GM10266 (cell line): ENCODE data around the gene PTPRH.

Experiments
- DNase-seq: peaks from one replicate; pipeline ENCODE4 v3.0.0; 2012; ENCODE audit errors: extremely low spot score
- TF ChIP-seq, protein P1 (sequence below): IDR thresholded peaks from 2 replicates; pipeline ENCODE4 v1.5.1; 2012; ENCODE audit warnings: mild to moderate bottlenecking, low read depth; ENCODE audit not compliant: control insufficient read depth, insufficient read depth; ENCODE audit errors: missing control alignments

PTPRH gene

DNA sequence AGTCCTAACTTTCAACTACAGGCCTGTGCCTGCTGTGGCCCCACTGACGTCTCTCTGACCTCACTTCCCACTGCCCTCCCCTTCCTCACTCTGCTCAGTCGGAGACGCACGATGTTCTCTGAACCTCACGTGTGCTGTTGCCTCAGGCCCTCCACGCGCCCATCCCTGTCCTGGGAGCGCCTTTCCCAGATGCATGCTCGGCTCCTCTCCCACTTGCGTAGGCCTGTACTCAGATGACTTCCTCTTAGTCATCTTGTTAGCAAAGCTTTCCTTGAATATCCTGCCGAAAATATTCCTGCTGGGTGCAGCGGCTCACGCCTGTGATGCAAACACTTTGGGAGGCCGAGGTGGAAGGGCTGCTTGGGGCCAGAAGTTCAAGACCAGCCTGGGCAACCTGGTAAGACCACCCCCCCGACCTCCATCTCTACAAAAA lies 19.9 kb downstream of the PTPRH start:
- TF ChIP-seq, protein P1, sequence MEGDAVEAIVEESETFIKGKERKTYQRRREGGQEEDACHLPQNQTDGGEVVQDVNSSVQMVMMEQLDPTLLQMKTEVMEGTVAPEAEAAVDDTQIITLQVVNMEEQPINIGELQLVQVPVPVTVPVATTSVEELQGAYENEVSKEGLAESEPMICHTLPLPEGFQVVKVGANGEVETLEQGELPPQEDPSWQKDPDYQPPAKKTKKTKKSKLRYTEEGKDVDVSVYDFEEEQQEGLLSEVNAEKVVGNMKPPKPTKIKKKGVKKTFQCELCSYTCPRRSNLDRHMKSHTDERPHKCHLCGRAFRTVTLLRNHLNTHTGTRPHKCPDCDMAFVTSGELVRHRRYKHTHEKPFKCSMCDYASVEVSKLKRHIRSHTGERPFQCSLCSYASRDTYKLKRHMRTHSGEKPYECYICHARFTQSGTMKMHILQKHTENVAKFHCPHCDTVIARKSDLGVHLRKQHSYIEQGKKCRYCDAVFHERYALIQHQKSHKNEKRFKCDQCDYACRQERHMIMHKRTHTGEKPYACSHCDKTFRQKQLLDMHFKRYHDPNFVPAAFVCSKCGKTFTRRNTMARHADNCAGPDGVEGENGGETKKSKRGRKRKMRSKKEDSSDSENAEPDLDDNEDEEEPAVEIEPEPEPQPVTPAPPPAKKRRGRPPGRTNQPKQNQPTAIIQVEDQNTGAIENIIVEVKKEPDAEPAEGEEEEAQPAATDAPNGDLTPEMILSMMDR, result no peak
- DNase-seq, result no peak

DNA sequence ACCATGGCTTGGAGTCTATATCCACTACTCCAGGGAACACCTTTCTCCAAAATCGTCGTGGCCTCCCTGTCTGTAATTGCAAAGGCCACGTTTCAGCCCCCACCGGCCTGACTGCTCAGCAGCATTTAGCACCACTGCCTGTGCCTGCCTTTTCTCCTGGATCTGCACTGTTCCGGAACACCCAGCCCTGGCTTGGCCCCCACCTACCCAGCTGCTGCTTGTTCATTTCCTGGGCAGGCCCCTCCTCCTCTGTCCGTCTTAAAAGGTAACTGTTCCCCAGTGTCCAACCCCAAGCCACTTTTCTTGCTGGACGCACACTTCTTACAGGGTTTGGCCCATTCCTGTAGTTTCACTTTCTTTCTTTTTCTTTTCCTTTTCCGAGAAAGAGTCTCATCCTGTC lies 20.7 kb downstream of the PTPRH start:
- TF ChIP-seq, protein P1, result no peak
- no peak for DNase-seq

DNA sequence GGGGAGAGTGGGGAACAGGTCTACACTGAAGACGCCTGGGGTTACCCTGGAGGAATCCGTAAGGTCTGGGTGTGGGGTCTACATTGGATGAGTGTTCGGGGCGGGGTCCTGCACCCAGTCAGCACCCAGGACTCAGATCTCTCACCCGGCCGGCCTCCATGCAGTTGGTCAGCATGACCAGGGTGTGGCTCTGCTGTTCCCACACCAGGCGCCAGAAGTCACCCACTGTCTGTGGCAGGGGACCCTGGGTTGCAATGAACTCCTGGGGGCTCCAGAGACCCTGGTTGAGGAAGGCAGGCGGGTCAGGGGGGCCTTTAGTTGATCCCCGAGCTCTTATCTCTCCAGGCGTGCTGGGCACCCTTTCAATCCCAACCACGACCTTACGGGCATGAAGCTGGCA lies 23.2 kb downstream of the PTPRH start:
- TF ChIP-seq, protein P1, result no peak
- no peak for DNase-seq

DNA sequence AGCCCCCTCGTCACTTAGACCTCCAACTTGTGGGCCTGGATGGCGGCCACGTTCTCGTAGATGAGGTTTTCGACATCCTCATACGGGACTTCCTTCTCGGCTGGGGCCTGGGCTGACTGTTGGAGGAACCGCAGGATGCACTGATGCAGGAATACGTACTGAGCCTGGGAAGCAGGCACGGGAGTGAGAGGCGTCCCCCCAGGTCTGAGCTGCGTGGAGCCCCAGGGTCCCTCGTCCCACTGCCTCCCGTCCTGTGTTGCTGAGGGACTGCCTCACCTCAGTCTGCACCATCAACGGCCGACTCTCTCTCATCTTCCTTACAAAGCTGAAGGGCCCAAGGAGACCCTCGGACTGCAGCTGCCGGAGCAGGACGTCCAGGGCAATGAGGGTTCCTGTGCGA lies 27.6 kb downstream of the PTPRH start:
- no peak for DNase-seq
- TF ChIP-seq, protein P1, result no peak

DNA sequence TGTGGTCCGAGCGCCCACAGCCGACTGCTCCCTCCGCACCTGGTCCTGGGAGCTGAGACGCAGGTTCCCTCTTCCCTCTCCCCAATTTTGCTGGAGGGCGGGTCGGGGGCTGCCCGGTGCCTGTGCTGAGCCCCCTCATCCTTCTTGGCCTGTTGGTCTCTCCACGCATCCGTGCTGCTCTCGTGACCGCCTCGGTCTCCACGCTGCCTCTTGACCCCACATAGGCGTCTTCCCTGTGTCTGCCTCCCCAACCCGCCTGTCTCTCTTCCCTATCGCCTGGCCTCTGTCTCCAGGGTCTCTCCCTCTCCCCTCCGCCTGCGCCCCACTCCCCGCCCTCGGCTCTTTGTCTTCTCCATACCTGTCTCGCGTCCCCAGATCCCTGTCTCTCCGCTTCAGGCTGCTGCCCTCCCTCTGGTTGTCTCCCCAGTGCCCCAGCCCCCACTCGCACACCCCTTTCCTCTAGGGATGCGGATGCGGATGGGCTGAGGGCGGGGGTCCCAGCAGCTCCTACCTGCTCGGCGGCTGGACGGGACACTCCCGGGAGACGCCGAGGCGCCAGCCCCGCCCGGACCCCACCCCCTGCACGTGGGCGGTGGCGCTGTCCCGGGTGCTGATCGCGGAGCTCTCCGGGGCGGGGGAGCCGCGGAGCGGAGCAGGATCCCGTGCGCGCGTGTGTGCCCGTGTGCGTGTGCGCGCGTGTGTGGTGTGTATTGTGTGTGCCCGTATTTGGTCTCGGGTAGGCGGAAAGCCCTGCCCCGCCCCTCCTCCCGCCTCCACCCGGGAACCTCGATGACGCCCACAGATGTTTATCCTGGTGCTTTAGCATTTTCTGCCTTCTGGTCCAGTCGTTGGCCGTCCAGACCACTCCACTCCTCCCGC lies 29.5 kb downstream of the PTPRH start, which contains the start of gene SYT5:
TSS of gene SYT5 (minus strand) at position 684 of the 879 bp plus-strand sequence. CDS start 1,248 bp downstream, outside the sequence.
- peak; percentile 87 for DNase-seq
- TF ChIP-seq, protein P1, result no peak

DNA sequence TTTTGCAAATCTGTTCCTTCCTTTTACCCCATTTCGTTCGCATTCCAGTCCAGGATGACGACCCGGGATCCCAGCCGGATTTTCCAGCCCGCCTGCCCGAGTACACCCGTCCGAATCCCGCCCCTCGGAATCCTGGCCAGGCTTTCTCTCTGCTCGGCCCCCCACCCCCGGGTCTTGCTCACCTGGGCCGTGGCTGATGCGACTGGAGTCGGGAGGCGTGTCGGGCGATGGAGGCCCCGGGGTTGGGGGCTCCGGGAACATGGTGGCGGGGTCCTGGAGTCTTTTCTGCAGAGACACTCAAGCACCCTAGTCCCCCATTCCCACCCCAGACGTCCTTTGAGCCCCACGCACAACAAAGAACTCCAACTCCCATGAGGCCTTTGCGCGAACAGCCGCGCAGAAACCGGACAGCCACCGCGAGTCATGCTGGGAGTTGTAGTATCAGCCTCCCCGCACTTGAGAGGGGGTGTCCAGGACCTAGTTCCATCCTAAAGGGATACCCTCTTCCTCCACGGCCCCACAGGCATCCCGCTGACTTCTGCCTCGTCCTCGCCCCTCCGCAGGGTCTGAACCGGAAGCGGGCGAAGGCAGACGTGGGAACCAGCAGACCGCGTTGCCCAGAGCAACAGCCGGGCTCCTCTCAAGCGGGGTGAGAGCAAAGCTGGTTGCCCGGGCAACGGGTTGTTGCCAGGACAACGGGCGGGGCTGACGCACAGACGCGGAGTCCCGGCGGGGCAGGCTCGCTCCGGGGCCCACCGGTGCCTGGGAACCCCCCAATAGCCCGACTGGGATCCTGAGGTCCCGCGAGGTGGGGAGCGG lies 30.3 kb downstream of the PTPRH start:
- TF ChIP-seq, protein P1, result no peak
- peak; percentile 98 for DNase-seq
